ENCODE results near the gene SHC3.

The SHC3 gene

DNA sequence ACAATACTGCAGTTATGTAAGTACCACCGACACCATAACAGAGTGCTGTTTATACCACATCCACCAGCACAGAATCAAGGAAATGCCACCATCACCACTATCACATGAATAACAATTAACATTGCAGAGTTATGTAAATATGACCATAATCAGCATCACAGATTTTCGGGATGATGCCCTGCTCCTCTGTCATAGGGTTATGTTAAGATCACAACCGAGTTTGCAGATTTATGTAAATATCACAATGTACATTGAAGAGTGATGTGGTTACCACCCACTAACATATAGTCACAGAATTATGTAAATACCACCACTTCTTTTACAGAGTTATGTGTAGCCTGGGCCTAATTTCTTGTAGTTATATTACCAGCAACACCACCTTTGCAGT, 61.8 kb downstream of the SHC3 start:
- in situ Hi-C loops (cut with MboI; ENCODE audit: low pct_unique_long_range_greater_than_20kb, low sequenced_read_pairs, unreplicated experiment) = no loop called here

DNA sequence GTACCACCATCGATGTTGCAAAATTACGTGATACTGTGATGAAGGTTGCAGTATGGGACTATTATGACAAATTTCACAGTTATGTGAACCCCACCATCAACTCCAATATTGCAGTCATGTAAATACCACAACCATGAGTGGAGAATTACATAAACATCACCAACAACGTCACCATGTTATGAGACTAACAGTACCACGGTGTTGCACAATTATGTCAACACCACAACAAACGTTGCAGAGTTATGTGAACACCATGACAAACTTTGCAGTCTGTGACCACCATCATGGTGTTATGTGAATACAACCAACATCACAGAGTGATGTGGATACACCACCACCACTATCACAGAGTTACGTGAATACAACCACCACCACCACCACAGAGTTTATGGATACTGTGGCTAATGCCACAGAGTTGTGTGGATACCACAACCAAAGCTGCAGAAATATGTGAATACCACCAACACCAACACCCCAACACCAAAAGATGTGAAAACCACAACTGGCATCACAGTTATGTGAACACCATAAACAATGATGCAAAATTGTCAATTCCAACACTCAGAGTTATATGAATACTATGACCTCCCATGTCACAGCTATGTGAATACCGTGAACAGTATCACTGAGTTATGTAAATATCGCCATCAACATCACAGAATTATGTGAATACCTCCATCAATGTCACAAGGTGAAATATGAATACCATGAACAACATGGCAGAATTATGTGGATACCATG, 62.4 kb downstream of the SHC3 start:
- in situ Hi-C loops (cut with MboI; ENCODE audit: low pct_unique_long_range_greater_than_20kb, low sequenced_read_pairs, unreplicated experiment) = no loop called here
- DNase-seq (ENCODE audit: low spot score) = no peak
- TF ChIP-seq, protein P1, sequence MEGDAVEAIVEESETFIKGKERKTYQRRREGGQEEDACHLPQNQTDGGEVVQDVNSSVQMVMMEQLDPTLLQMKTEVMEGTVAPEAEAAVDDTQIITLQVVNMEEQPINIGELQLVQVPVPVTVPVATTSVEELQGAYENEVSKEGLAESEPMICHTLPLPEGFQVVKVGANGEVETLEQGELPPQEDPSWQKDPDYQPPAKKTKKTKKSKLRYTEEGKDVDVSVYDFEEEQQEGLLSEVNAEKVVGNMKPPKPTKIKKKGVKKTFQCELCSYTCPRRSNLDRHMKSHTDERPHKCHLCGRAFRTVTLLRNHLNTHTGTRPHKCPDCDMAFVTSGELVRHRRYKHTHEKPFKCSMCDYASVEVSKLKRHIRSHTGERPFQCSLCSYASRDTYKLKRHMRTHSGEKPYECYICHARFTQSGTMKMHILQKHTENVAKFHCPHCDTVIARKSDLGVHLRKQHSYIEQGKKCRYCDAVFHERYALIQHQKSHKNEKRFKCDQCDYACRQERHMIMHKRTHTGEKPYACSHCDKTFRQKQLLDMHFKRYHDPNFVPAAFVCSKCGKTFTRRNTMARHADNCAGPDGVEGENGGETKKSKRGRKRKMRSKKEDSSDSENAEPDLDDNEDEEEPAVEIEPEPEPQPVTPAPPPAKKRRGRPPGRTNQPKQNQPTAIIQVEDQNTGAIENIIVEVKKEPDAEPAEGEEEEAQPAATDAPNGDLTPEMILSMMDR (IDR thresholded peaks at IDR 0.05; ENCODE audit: extremely low read depth, insufficient read depth, missing control alignments) = no peak

More for the DNA sequence above, 61.8 kb downstream of the SHC3 start:
- TF ChIP-seq, protein P1 (IDR thresholded peaks at IDR 0.05; ENCODE audit: extremely low read depth, insufficient read depth, missing control alignments) = no peak
- DNase-seq (ENCODE audit: low spot score) = no peak

DNA sequence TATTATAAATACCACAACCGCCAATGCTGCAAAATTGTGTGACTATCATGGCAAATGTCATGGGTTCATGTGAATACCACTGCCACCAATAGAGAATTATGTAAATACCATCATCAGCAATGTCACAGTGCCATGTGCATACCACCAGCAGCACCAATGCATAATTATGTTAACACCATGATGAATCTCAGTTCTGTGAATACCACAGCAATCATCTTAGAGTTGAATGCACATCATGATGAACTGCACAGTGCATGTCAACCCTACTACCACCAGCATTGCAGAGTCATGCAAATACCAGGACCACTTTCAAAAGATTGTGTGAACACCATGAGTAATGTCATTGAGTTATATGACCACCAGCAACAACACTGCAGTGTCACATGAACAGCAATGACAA, 63.2 kb downstream of the SHC3 start:
- TF ChIP-seq, protein P1 (IDR thresholded peaks at IDR 0.05; ENCODE audit: extremely low read depth, insufficient read depth, missing control alignments) = no peak
- in situ Hi-C loops (cut with MboI; ENCODE audit: low pct_unique_long_range_greater_than_20kb, low sequenced_read_pairs, unreplicated experiment) = no loop called here
- no peak for DNase-seq (ENCODE audit: low spot score)

DNA sequence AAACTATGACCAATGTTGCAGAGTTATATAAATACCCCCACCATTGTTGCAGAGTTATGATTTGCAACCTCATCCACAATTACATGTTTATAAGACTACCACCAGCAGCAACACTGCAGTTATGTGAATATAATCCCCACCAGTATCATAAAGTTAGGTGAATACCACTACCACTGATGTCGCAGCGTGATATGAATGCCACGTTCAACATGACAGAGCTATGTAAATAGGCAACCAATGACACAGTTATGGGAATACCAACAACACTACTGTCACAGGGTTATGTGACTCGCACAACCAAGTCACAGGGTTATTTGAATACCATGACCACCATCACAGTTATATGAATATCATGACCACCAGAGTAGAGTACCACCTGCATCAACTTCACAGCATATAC, 63.9 kb downstream of the SHC3 start:
- in situ Hi-C loops (cut with MboI; ENCODE audit: low pct_unique_long_range_greater_than_20kb, low sequenced_read_pairs, unreplicated experiment) = no loop called here

DNA sequence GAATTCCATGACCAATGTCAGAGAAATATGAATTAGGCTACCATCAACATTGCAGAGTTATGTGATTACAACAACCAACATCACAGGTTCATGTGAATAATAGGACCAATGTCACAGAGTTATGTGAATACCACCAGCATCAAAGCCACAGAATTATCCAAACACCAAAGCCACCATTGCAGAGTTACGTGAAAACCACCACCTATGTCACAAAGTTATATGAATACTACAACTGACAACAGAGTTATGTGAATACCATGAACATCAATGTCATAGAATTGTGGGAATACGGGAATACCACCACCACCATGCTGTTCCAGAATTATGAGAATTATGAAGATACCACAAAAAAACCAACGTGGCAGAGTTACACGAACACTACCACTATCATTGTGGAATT, 64.8 kb downstream of the SHC3 start:
- TF ChIP-seq, protein P1 (IDR thresholded peaks at IDR 0.05; ENCODE audit: extremely low read depth, insufficient read depth, missing control alignments) = no peak
- DNase-seq (ENCODE audit: low spot score) = no peak
- in situ Hi-C loops (cut with MboI; ENCODE audit: low pct_unique_long_range_greater_than_20kb, low sequenced_read_pairs, unreplicated experiment) = no loop called here

More for the DNA sequence above, 63.9 kb downstream of the SHC3 start:
- TF ChIP-seq, protein P1 (IDR thresholded peaks at IDR 0.05; ENCODE audit: extremely low read depth, insufficient read depth, missing control alignments) = no peak
- DNase-seq (ENCODE audit: low spot score) = no peak

DNA sequence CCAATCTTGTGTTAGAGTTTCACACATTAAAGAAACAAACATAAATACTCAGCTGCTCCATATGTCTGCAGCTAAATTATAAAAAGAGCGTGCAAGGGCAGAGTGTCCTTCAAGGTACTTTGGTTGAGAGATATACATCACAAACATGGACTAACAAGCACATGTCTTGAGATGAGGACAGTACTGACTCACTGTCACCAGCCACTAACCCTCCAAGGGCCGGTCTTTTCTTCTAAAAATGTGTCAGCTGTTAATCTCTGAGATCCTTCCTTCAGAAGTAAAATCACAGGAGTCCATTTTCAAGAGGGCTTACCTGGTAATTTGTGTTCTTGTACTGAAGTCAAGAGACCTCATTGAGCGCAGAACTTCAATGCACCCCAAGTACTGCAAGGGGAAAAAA, 66.4 kb downstream of the SHC3 start:
- no peak for DNase-seq (ENCODE audit: low spot score)
- TF ChIP-seq, protein P1 (IDR thresholded peaks at IDR 0.05; ENCODE audit: extremely low read depth, insufficient read depth, missing control alignments) = no peak
- in situ Hi-C loops (cut with MboI; ENCODE audit: low pct_unique_long_range_greater_than_20kb, low sequenced_read_pairs, unreplicated experiment) = no loop called here

All from GM13977 (cell line).